Spleen (tissue), 11 donors: ENCODE results near the gene SLC43A1. TPM values are rescaled to one million over a fixed set of nuclear protein-coding genes. Genes with fewer than 3 reads are reported as not detected.

Experiments used
- DNase-seq: peaks from one replicate; pipeline ENCODE4 v3.0.0-alpha.2; 2020
- H3K27ac ChIP-seq, 8 donors: fragments of 200-600 bp; sonication (generic) in 7 of 8; 1 replicate in 4 of 8; 2 replicates in 4 of 8; pipeline versions ENCODE4 v1.5.0 to v1.8.0; 2016 to 2021; ENCODE audit warnings: inconsistent platforms in 4 of 8, mild to moderate bottlenecking in 4 of 8, moderate library complexity in 1 of 8
- H3K27me3 ChIP-seq, 7 donors: fragments of 200-600 bp; sonication (generic) in 6 of 7; replicated peaks in 1 of 7; 1 replicate in 4 of 7; 2 replicates in 3 of 7; pipeline versions ENCODE4 v1.5.0 to v1.8.0; 2016 to 2021; ENCODE audit warnings: inconsistent platforms in 3 of 7, mild to moderate bottlenecking in 1 of 7
- H3K36me3 ChIP-seq, 6 donors: fragments of 200-600 bp; sonication (generic) in 5 of 6; 1 replicate in 4 of 6; 2 replicates in 2 of 6; pipeline versions ENCODE4 v1.5.0 to v1.8.0; 2016 to 2021; ENCODE audit warnings: inconsistent platforms in 2 of 6
- H3K4me1 ChIP-seq, 6 donors: fragments of 200-600 bp; sonication (generic) in 5 of 6; 1 replicate in 3 of 6; 2 replicates in 3 of 6; pipeline versions ENCODE4 v1.5.0 to v1.8.0; 2016 to 2021; ENCODE audit warnings: inconsistent platforms in 3 of 6
- H3K4me3 ChIP-seq, 8 donors: fragments of 200-600 bp; sonication (generic) in 7 of 8; 1 replicate in 4 of 8; 2 replicates in 4 of 8; pipeline versions ENCODE4 v1.5.0 to v1.8.0; 2016 to 2021; ENCODE audit warnings: inconsistent platforms in 4 of 8, mild to moderate bottlenecking in 4 of 8, moderate library complexity in 2 of 8
- H3K9me3 ChIP-seq, 8 donors: fragments of 200-600 bp; sonication (generic) in 7 of 8; 1 replicate in 4 of 8; 2 replicates in 4 of 8; pipeline versions ENCODE4 v1.5.0 to v1.8.0; 2016 to 2021; ENCODE audit warnings: inconsistent platforms in 4 of 8
- POLR2A ChIP-seq, 3 donors: fragments of 450-650 bp; IDR thresholded peaks; one replicate each; pipeline ENCODE4 v1.5.1; 2017; ENCODE audit warnings: antibody characterized with exemption in 3 of 3, mild to moderate bottlenecking in 1 of 3
- POLR2AphosphoS5 ChIP-seq, 3 donors: sonication (generic); formaldehyde crosslinking; IDR thresholded peaks; one replicate each; pipeline ENCODE4 v1.5.1; 2017; ENCODE audit warnings: antibody characterized with exemption in 3 of 3
- WGBS, 5 donors: extraction: QIAGEN DNeasy Blood & Tissue Kit in 3 of 5; methylation state at CpG; one replicate each; pipeline versions ENCODE4 v1.1.5 to v1.1.7; 2013 to 2018; 5-methylcytosine and 5-hydroxymethylcytosine counted together
- intact Hi-C: fragments of 100-400 bp; cut with DNase I; formaldehyde crosslinking; loops from one replicate; pipeline ENCODE4 v1.15.0; 2023; ENCODE audit warnings: low total_unique reads
- polyA plus RNA-seq, 3 donors: library from polyadenylated mRNA; stranded (reverse); fragments of 200-250 nt; gene quantifications; one replicate each; pipeline ENCODE4 v1.2.1, GENCODE V29; 2013
- total RNA-seq, 7 donors: library from RNA; depleted of rRNA in 3 of 7; stranded (reverse); fragments of >200 nt in 3 of 7; fragmentation: NEBNext Ultra II Directional in 4 of 7; extraction: Animal tissue kit (Norgen Biotek cat#: 25700) in 4 of 7; gene quantifications; one replicate each; pipeline versions ENCODE4 v1.1.0 to v1.2.1, GENCODE V29; 2016 to 2021
- TF ChIP-seq, protein P1 (sequence below), 11 experiments: fragments of 200-600 bp in 7 of 11; fragments of 450-650 bp in 4 of 11; sonication (generic) in 4 of 11; IDR thresholded peaks in 8 of 11; conservative IDR thresholded peaks in 3 of 11; 1 replicate in 7 of 11; 2 replicates in 4 of 11; pipeline versions ENCODE4 v1.4.0 to v1.8.0; 2016 to 2021; ENCODE audit warnings: antibody characterized with exemption in 11 of 11, inconsistent platforms in 4 of 11, mild to moderate bottlenecking in 1 of 11
- donor health status: healthy with polysubstance abuse.
- donor health status: DM: no; HTN: no; CAD: no; lungs with moderate emphysema.
- donor health status: DM: no; HTN: no; CAD: no.
- donor health status: Bipolar disorder and iron deficiency.
- donor health status: healthy.
- donor health status: DM: no; HTN: no; CAD: no.
- donor health status: DM: yes; HTN: yes; CAD: no.

SLC43A1 gene
- total and polyA plus RNA-seq, 10 donors = 6.2 to 16.1 (median 10.8) TPM

GRCh38 chr11:57467508-57468157 lies 47.9 kb downstream of the SLC43A1 start:
- Histone ChIP-seq H3K4me1 (peaks cover 0 to 14% (median 5%) of the 10 kb centered on the region in 6 donors), H3K27me3 (peaks cover 0 to 8% (median 0%) of the 10 kb centered on the region in 7 donors), H3K36me3 (no peaks in the 10 kb centered on the region), H3K4me3 (no peak overlapping the region), H3K9me3 (no peaks in the 10 kb centered on the region), H3K27ac (no peak overlapping the region)
- intact Hi-C loops = no loop called here
- DNase-seq = no peak
- TF ChIP-seq POLR2AphosphoS5 (IDR thresholded peaks at IDR 0.05) (no peak), POLR2A (IDR thresholded peaks at IDR 0.05) (no peak)
- TF ChIP-seq, protein P1, sequence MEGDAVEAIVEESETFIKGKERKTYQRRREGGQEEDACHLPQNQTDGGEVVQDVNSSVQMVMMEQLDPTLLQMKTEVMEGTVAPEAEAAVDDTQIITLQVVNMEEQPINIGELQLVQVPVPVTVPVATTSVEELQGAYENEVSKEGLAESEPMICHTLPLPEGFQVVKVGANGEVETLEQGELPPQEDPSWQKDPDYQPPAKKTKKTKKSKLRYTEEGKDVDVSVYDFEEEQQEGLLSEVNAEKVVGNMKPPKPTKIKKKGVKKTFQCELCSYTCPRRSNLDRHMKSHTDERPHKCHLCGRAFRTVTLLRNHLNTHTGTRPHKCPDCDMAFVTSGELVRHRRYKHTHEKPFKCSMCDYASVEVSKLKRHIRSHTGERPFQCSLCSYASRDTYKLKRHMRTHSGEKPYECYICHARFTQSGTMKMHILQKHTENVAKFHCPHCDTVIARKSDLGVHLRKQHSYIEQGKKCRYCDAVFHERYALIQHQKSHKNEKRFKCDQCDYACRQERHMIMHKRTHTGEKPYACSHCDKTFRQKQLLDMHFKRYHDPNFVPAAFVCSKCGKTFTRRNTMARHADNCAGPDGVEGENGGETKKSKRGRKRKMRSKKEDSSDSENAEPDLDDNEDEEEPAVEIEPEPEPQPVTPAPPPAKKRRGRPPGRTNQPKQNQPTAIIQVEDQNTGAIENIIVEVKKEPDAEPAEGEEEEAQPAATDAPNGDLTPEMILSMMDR (IDR thresholded peaks at IDR 0.05 in 8 of 11, conservative IDR thresholded peaks at IDR 0.05 in 3 of 11) = no peak
- 86 to 91% (median 88%) methylated on average over 23 of the region's 23 CpGs for WGBS, 5 donors

- no peaks in the 10 kb centered on the region for H3K36me3 ChIP-seq
- no peaks in the 10 kb centered on the region for H3K9me3 ChIP-seq
- TF ChIP-seq, protein P1 (IDR thresholded peaks at IDR 0.05 in 8 of 11, conservative IDR thresholded peaks at IDR 0.05 in 3 of 11) = no peak
- no peak for TF ChIP-seq POLR2AphosphoS5 (IDR thresholded peaks at IDR 0.05)
- no peak for TF ChIP-seq POLR2A (IDR thresholded peaks at IDR 0.05)
- intact Hi-C loops = no loop called here
- no peak overlapping the region for H3K27ac ChIP-seq
- 26 to 68% (median 41%) methylated on average over 4 of the region's 4 CpGs for WGBS, 5 donors
- H3K27me3 ChIP-seq = peaks cover 0 to 16% (median 0%) of the 10 kb centered on the region in 7 donors
- H3K4me1 ChIP-seq = peaks cover 0 to 14% (median 5%) of the 10 kb centered on the region in 6 donors
- H3K4me3 ChIP-seq = no peak overlapping the region
- no peak for DNase-seq
Measured at GRCh38 chr11:57466680-57467079, 48.8 kb downstream of the SLC43A1 start.

DNA sequence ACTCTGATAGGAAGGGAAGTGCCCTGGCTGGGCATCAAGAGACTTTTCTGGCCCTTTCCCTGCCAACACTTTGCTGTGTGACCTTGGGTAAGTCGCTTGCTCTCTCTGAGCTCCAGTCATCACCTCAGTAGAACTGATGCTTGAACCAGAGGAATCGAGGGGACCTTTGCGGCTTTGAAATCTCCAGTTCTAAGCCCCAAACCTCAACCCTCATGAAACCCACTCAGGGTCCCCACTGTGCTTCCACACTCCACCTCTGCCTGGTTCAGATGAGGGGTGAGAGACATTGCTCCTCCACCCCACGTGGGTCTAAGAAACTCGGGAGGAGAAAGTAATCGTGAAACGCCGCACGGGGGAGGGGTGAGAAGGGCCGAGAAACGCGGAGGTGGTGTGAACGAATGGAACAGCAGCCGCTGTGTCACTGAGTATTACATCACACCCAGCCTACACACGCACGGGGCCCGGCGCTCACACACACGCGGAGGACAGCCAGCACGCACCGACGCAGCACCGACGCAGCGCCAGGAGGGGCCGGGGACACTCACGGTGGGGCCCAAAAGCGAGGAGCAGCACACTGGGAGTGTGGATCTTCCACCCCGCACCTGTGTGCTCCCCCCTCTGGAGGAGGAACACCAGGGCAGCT lies 50.8 kb downstream of the SLC43A1 start:
- intact Hi-C loops = no loop called here
- no peak for TF ChIP-seq POLR2AphosphoS5 (IDR thresholded peaks at IDR 0.05)
- TF ChIP-seq POLR2A (IDR thresholded peaks at IDR 0.05) = no peak
- TF ChIP-seq, protein P1 (IDR thresholded peaks at IDR 0.05 in 8 of 11, conservative IDR thresholded peaks at IDR 0.05 in 3 of 11) = no peak
- WGBS, 5 donors = 67 to 78% (median 75%) methylated on average over 29 to 30 of the region's 30 CpGs

More for the DNA sequence above, 50.8 kb downstream of the SLC43A1 start:
- H3K36me3 ChIP-seq = no peaks in the 10 kb centered on the region
- H3K27me3 ChIP-seq = peaks cover 0 to 37% (median 16%) of the 10 kb centered on the region in 7 donors
- DNase-seq = no peak
- H3K27ac ChIP-seq = no peak overlapping the region
- peaks cover 6 to 29% (median 19%) of the 10 kb centered on the region in 6 donors for H3K4me1 ChIP-seq
- no peaks in the 10 kb centered on the region for H3K9me3 ChIP-seq
- H3K4me3 ChIP-seq = no peak overlapping the region
